Activated naive CD4-positive, alpha-beta T cell treated with anti-CD3 and anti-CD28 coated beads for 36 hours (primary cell): ENCODE results near the gene CCDC80. TPM values are rescaled to one million over a fixed set of nuclear protein-coding genes. Genes with fewer than 3 reads are reported as not detected.
A peak's percentile ranks its signal among the peaks of the same experiment; 100 is the strongest.

Source experiments
- CTCF ChIA-PET: fragments of 350-600 bp; sonication (Branson Sonifier 250); formaldehyde crosslinking; loops from one replicate; lab custom pipeline; 2021; ENCODE audit warnings: antibody characterized with exemption; lab: Charles Lee
- DNase-seq: peaks from one replicate; pipeline ENCODE4 v3.0.0-alpha.2; 2020
- H3K27ac Mint-ChIP-seq: one replicate; pipeline ENCODE4 v1.8.0; 2021; ENCODE audit warnings: mild to moderate bottlenecking, mixed read lengths
- H3K27me3 Mint-ChIP-seq: one replicate; pipeline ENCODE4 v1.8.0; 2021; ENCODE audit warnings: low read depth, mixed read lengths
- H3K36me3 Mint-ChIP-seq: one replicate; pipeline ENCODE4 v1.8.0; 2021; ENCODE audit warnings: low read depth, mixed read lengths
- H3K4me1 Mint-ChIP-seq: one replicate; pipeline ENCODE4 v1.8.0; 2021; ENCODE audit warnings: low read depth, mixed read lengths
- H3K4me3 Mint-ChIP-seq: one replicate; pipeline ENCODE4 v1.8.0; 2021; ENCODE audit warnings: mild to moderate bottlenecking, moderate library complexity, mixed read lengths
- H3K9me3 Mint-ChIP-seq: one replicate; pipeline ENCODE4 v1.8.0; 2021; ENCODE audit warnings: mixed read lengths
- intact Hi-C: fragments of 100-400 bp; cut with micrococcal nuclease; formaldehyde crosslinking; loops from one replicate; pipeline ENCODE4 v1.15.1; 2023
- total RNA-seq, 2 experiments: library from RNA; stranded (reverse); gene quantifications; one replicate each; pipeline ENCODE4 v1.2.3, GENCODE V29; 2021

Gene CCDC80
- total RNA-seq, 2 experiments from 2014 or later = not detected

DNA sequence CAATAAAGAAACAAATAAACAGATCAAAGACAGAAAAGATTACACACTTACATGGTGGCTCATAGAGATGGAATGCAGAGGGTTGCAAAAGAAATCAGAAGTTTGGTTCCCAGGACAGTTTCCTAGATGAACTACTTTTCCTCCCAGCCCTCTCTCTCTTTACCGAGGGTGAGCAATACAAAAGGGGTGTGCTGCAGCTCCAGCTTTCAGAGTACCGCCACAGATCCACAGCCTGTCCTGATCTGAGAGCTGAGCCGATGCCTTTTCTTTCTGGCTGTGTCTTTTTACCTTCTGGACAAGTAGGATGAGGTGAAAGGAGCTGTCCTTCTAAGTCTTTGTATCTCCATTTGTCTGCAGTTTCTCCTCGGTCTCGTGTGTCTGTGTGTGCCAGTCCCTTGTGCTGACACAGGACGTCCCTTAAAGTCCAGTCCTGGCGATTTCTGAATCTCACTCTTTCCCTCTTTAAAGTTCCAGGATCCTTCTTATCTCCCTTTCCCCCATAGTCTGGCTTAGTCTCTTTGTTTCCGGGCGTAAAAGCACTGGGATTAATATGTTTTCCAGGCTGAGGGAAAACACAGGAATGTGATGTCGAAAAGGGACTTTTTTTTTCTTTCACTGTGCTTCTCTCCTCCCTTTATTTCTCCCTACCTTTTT is 540 bp downstream of the CCDC80 start:
- no peak overlapping the region for H3K4me3 Mint-ChIP-seq
- no peaks in the 10 kb centered on the region for H3K36me3 Mint-ChIP-seq
- peaks cover 20% of the 10 kb centered on the region for H3K4me1 Mint-ChIP-seq
- DNase-seq = no peak
- no peaks in the 10 kb centered on the region for H3K9me3 Mint-ChIP-seq
- peaks cover 10% of the 10 kb centered on the region for H3K27me3 Mint-ChIP-seq
- intact Hi-C loops = loop anchor here (5.0 kb wide), 2 partner anchors 348 to 397 kb away; partner anchors contain the start of gene SLC9C1
- H3K27ac Mint-ChIP-seq = no peak overlapping the region
- CTCF ChIA-PET = interaction anchor here (1.6 kb wide), 1 partner anchor 395 kb away, joined by 4 read pairs; no protein-coding TSS in a partner anchor

DNA sequence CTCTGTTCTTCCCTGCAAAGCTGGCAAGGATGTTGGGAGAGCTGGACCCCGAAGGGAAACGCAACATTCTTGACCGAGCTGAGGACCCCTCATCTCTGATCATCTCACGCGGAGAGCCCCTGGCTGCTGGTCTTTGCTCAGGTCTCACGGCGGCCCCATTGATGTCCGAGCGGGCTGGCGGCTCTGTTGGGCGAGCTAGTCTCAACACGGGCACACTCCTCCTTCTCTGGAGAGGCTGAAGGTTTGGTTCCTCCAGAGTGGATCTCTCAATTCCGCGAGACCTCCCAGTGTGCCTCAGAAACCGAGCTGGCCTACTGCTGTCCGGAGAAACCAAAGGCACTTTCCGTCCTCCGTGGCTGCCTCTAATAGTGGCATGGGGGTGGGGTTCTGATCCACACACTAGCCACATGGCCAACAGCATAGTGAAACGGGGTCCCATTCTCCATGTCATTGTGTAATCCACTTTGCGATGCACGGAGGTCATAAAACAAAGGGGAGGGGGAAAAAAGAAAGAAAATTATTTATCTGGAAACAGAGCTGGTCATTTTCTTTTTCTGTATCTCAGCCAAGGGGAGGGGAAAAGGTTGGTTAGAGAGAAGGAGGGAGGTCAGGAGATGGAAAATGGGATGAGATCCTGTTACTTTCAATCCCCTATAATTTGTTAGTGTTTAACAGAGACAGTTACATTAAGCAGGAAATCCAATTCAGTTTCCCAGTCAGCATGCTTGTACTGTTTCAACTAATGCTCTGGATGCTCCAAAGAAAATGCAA is 1.3 kb downstream of the CCDC80 start:
- no peak overlapping the region for H3K27ac Mint-ChIP-seq
- no peaks in the 10 kb centered on the region for H3K36me3 Mint-ChIP-seq
- no peaks in the 10 kb centered on the region for H3K9me3 Mint-ChIP-seq
- intact Hi-C loops = loop anchor here (5.0 kb wide), 2 partner anchors 347 to 398 kb away; partner anchors contain the start of gene SLC9C1
- CTCF ChIA-PET = interaction anchor here (0.6 to 1.6 kb wide), 2 partner anchors 39 to 396 kb away, joined by 4 read pairs; no protein-coding TSS in a partner anchor
- H3K4me3 Mint-ChIP-seq = no peak overlapping the region
- no peak for DNase-seq
- H3K4me1 Mint-ChIP-seq = peaks cover 21% of the 10 kb centered on the region
- H3K27me3 Mint-ChIP-seq = peaks cover 10% of the 10 kb centered on the region

DNA sequence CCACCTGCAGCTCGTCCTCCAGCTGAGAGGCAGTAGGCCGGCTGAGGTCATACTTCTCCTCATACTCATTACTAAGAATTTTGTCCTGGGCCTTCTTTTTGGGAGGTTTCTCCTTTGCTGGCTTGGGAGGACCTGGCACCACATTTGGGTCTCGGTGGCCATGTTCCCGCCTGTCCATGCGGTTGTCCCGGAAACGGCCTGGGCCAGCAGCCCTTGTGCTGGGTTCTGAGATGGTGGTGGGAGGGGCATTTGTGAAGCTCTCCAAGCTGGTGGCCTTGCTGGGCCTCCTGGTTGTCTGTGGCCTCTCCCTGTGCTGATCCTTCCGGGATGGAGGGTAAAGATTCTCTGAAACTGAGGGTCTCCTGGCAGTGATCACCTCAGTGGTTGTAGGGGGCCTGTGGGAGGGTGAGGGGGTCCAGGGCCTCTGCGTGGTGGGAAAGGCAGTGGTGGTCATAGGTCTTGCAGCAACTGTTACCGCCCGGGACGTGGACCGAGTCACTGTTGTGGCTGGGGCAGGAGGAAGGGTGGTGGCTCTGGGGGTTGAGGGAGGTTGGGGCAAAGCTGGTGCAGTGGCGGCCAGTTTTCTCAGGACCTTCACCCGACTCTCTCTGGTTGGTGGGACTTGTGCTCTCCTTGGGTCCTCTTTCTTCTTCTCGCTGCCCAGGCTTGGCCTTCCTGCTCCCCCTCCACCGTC is 2.5 kb downstream of the CCDC80 start:
- Mint-ChIP-seq H3K4me1 (peaks cover 16% of the 10 kb centered on the region), H3K36me3 (no peaks in the 10 kb centered on the region), H3K4me3 (no peak overlapping the region), H3K27ac (no peak overlapping the region), H3K9me3 (no peaks in the 10 kb centered on the region), H3K27me3 (peaks cover 8% of the 10 kb centered on the region)
- CTCF ChIA-PET = interaction anchor here (1.1 to 1.4 kb wide), 2 partner anchors 63 to 122 kb away, joined by 4 read pairs; no protein-coding TSS in a partner anchor
- no peak for DNase-seq
- intact Hi-C loops = no loop called here

DNA sequence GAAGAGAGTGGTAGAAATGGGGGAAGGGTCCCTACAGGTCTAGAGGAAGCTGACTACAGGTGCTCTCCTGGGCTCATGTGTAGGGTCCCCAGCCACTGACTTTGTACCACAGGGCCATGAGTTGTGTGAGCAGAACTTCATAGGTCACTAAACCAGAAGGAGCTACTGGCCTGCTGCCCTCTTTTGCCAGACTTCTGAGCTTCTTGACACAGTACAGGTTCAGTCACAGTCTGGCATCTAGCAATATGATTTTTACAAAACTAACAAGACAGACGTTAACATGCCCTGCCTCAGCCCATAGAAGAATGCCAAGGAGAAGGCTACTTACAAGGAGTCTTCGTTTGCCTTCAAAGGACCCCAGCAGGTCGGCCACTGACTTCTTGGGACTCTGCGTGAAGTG is 3.2 kb downstream of the CCDC80 start:
- Mint-ChIP-seq H3K27ac (no peak overlapping the region), H3K36me3 (no peaks in the 10 kb centered on the region), H3K4me1 (peaks cover 8% of the 10 kb centered on the region), H3K27me3 (peaks cover 9% of the 10 kb centered on the region), H3K9me3 (no peaks in the 10 kb centered on the region), H3K4me3 (no peak overlapping the region)
- intact Hi-C loops = no loop called here
- CTCF ChIA-PET = interaction anchor here (0.9 to 1.4 kb wide), 6 partner anchors 15 to 123 kb away, joined by 3 to 7 read pairs (median 4); no protein-coding TSS in a partner anchor
- DNase-seq = no peak

DNA sequence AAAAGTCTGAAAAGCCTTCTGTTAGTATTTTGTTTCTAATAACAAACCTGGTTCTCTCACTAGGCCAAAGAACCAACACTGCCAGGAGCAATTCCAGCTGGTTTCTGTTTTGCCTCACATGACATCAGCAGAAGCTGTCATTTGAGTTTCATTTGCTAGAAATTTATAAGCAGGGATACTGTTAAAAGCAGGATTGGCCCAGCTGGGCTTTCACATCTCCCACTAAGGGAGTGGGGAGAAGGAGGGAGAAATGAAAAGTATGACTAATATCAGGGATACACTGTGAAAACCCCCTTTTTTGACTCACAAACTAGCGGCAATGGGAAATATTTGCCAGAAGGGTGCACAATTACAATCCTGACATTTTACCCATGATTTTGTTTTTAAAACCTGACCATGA is 5.3 kb downstream of the CCDC80 start:
- no peak for DNase-seq
- CTCF ChIA-PET = interaction anchor here (0.5 to 1.8 kb wide), 4 partner anchors 8 to 343 kb away, joined by 3 to 9 read pairs (median 4); no protein-coding TSS in a partner anchor
- H3K27me3 Mint-ChIP-seq = peaks cover 3% of the 10 kb centered on the region
- no peaks in the 10 kb centered on the region for H3K9me3 Mint-ChIP-seq
- intact Hi-C loops = loop anchor here (2.0 kb wide), 1 partner anchor 53 kb away; no protein-coding TSS in a partner anchor
- peaks cover 7% of the 10 kb centered on the region for H3K4me1 Mint-ChIP-seq
- H3K4me3 Mint-ChIP-seq = no peak overlapping the region
- no peak overlapping the region for H3K27ac Mint-ChIP-seq
- no peaks in the 10 kb centered on the region for H3K36me3 Mint-ChIP-seq

DNA sequence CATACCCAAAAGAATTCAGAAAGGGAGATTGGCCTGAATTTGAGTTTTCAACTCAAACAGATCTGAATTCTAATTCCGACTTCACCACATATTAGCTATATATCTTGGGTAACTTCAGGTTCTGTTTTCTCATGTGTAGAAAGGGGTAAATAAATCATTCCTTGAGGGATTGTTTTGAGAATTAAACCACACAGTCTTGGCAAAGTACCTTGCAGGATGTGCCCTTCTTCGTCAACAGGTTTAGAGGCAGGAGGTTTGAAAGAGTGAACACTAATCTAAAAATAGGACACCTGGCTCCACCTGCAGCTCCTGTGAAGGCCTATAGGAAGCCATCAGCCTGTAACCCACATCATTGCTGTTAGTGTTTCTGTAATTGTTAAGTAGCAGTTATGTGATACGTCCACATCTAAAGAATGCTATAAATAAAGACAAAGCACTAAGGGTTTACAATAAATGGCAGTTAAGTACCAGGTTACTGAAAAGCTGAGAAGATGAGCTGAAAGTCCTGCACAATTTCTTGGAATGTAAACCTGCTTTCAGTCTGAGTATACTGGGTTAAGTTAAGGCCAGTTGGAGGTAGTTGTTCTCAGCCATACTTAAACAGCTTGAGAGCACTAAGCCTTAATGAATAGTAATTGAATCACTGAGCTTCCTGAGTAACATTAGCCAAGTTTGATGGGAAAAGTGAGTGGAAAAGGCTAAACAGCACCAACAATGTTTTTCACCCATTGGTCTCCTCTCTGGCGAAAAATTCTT is 6.0 kb downstream of the CCDC80 start:
- Mint-ChIP-seq H3K4me1 (peaks cover 7% of the 10 kb centered on the region), H3K27ac (no peak overlapping the region), H3K27me3 (peaks cover 3% of the 10 kb centered on the region), H3K36me3 (no peaks in the 10 kb centered on the region), H3K4me3 (no peak overlapping the region), H3K9me3 (no peaks in the 10 kb centered on the region)
- intact Hi-C loops = loop anchor here (2.0 kb wide), 1 partner anchor 52 kb away; no protein-coding TSS in a partner anchor
- no peak for DNase-seq
- CTCF ChIA-PET = interaction anchor here (1.0 to 1.8 kb wide), 4 partner anchors 9 to 344 kb away, joined by 3 to 9 read pairs (median 4); no protein-coding TSS in a partner anchor

DNA sequence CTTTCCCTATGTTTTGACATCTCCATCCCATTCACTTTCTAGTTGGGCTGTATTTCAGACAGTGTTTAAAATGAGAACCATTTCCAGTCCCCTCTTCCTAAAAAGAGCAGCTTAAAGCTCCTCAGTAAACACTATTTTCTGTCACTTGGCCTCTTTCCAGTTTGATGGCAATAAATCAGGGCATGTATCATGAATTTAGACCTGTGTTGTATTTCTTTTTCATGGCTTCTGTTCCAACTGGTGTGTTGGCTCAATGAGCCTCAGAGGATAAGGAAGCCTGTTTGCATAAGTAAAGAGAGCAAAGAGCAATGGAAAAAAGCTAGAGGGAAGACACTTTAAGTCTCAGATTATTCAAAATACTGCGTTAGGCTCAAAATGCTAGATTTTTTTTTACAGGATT is 7.2 kb downstream of the CCDC80 start:
- Mint-ChIP-seq H3K27me3 (peaks cover 3% of the 10 kb centered on the region), H3K27ac (no peak overlapping the region), H3K4me1 (peaks cover 13% of the 10 kb centered on the region), H3K4me3 (no peak overlapping the region), H3K9me3 (no peaks in the 10 kb centered on the region), H3K36me3 (no peaks in the 10 kb centered on the region)
- DNase-seq = no peak
- intact Hi-C loops = loop anchor here (2.0 kb wide), 1 partner anchor 51 kb away; no protein-coding TSS in a partner anchor
- CTCF ChIA-PET = interaction anchor here (1.0 to 1.8 kb wide), 3 partner anchors 10 to 31 kb away, joined by 4 to 9 read pairs (median 4); no protein-coding TSS in a partner anchor

DNA sequence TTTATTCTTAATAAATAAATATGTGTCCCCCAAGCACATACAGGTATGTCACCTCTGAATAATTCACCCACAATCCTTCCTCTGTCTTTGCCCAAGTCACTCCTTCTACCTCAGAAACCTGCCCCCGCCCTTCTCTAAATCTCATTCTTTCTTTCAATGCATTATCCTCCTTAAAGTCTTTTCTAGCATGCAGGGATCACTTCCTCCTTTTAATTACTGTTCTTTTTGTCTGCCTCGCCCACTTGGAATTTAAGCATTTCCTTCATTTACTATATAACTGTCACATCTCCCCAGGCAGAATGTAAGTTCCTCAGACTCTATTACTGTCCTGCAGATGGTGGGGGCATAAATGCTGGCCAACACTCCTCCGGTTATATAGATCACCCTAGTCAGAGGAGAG is 7.8 kb downstream of the CCDC80 start:
- H3K36me3 Mint-ChIP-seq = no peaks in the 10 kb centered on the region
- no peaks in the 10 kb centered on the region for H3K9me3 Mint-ChIP-seq
- H3K27me3 Mint-ChIP-seq = peaks cover 3% of the 10 kb centered on the region
- CTCF ChIA-PET = no interaction called here
- H3K27ac Mint-ChIP-seq = no peak overlapping the region
- no peak for DNase-seq
- H3K4me1 Mint-ChIP-seq = peaks cover 13% of the 10 kb centered on the region
- intact Hi-C loops = no loop called here
- no peak overlapping the region for H3K4me3 Mint-ChIP-seq

DNA sequence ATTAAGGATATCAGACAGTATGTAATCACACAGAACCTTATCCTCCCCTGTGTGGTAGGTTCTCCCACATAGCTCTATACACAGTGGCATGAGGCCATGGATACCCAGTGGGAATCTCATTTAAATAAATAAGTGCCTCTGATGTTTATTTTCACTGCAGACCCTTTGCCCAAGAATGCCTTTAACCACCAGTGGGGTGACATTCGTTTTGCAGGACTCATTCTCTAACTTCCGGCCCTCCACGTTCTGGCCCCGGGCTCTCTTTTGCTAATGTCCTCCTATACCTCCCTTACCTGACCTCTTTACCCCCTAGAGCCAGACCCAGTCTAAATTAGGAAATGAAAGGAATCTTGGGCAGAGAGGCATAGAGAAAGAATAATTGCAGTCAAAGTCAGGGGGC is 8.3 kb downstream of the CCDC80 start:
- peaks cover 13% of the 10 kb centered on the region for H3K4me1 Mint-ChIP-seq
- H3K36me3 Mint-ChIP-seq = no peaks in the 10 kb centered on the region
- H3K4me3 Mint-ChIP-seq = no peak overlapping the region
- no peak for DNase-seq
- CTCF ChIA-PET = interaction anchor here (1.1 kb wide), 1 partner anchor 49 kb away, joined by 3 read pairs; no protein-coding TSS in a partner anchor
- peaks cover 3% of the 10 kb centered on the region for H3K27me3 Mint-ChIP-seq
- no peaks in the 10 kb centered on the region for H3K9me3 Mint-ChIP-seq
- intact Hi-C loops = no loop called here
- no peak overlapping the region for H3K27ac Mint-ChIP-seq

DNA sequence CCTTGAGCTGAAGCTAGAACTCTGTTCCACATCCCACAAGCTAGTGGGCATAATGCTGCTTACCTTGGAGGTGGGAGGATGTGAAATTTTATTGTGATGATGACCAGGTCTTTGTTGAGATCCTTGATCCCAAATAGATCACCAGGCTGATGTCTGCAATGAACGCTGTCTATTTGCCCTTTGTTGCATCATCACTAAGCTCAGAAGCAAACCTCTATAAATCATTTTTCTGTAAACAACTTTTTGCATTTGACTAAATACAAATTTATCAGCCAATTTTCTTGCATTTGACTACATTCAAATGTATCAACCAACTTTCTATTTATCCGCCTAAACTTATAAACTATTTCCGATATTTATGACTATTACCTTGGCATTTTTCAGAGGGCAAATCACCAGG is 9.7 kb downstream of the CCDC80 start:
- Mint-ChIP-seq H3K27ac (no peak overlapping the region), H3K36me3 (no peaks in the 10 kb centered on the region), H3K4me1 (peaks cover 13% of the 10 kb centered on the region), H3K27me3 (peaks cover 3% of the 10 kb centered on the region), H3K4me3 (no peak overlapping the region), H3K9me3 (no peaks in the 10 kb centered on the region)
- intact Hi-C loops = no loop called here
- CTCF ChIA-PET = interaction anchor here (0.7 to 1.4 kb wide), 4 partner anchors 9 to 380 kb away, joined by 3 to 6 read pairs (median 4); no protein-coding TSS in a partner anchor
- no peak for DNase-seq

DNA sequence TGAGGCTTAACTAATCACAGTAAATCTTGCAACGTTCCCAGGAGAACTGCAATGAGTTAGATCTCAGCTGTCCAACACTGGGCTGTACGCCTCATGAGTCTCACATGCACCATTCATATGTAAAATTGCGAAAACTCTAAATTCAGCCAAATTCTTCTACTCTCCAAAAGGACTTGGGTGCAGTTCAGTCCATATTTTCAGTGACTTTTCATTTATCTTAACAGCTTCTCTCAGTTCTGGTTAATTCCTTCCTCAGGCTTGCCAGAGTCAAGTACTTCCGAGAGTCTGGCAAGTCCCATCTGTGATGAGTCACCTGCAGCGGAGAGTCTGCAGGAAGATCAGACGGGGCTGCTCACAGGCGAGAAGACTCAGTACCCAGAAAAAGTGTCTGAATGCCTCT is 11.5 kb downstream of the CCDC80 start:
- intact Hi-C loops = no loop called here
- H3K36me3 Mint-ChIP-seq = no peaks in the 10 kb centered on the region
- no peaks in the 10 kb centered on the region for H3K9me3 Mint-ChIP-seq
- CTCF ChIA-PET = interaction anchor here (1.8 kb wide), 1 partner anchor 47 kb away, joined by 5 read pairs; no protein-coding TSS in a partner anchor
- DNase-seq = peak; percentile 52
- no peak overlapping the region for H3K4me3 Mint-ChIP-seq
- H3K4me1 Mint-ChIP-seq = peaks cover 6% of the 10 kb centered on the region
- H3K27me3 Mint-ChIP-seq = peaks cover 3% of the 10 kb centered on the region
- no peak overlapping the region for H3K27ac Mint-ChIP-seq
